Right lobe of liver (tissue), 6 donors: ENCODE results near the gene FRY. TPM values are rescaled to one million over a fixed set of nuclear protein-coding genes. Genes with fewer than 3 reads are reported as not detected.

Source experiments
- ATAC-seq, 4 donors: fragments of 200-7000 bp; cut with Tn5 transposase; one replicate each; pipeline ENCODE4 v1.9.1; 2020; ENCODE audit warnings: mild to moderate bottlenecking in 4 of 4, moderate library complexity in 4 of 4
- DNase-seq, 3 donors: peaks; one replicate each; pipeline ENCODE4 v3.0.0-alpha.2; 2020
- H3K27ac ChIP-seq, 3 donors: fragments of 200-600 bp; one replicate each; pipeline ENCODE4 v1.8.0; 2022
- H3K27me3 ChIP-seq, 2 donors: fragments of 200-600 bp; one replicate each; pipeline ENCODE4 v1.8.0; 2022
- H3K36me3 ChIP-seq, 4 donors: fragments of 200-600 bp; sonication (generic) in 1 of 4; one replicate each; pipeline versions ENCODE4 v1.5.1 to v1.8.0; 2017 to 2022; ENCODE audit warnings: control low read depth in 1 of 4
- H3K4me1 ChIP-seq, 4 donors: fragments of 200-600 bp; sonication (generic) in 1 of 4; one replicate each; pipeline versions ENCODE4 v1.5.1 to v1.8.0; 2017 to 2022; ENCODE audit warnings: control low read depth in 1 of 4
- H3K4me3 ChIP-seq, 3 donors: fragments of 200-600 bp; one replicate each; pipeline ENCODE4 v1.8.0; 2022
- H3K9me3 ChIP-seq, 4 donors: fragments of 200-600 bp; sonication (generic) in 1 of 4; one replicate each; pipeline versions ENCODE4 v1.5.1 to v1.8.0; 2017 to 2022; ENCODE audit warnings: control low read depth in 1 of 4
- POLR2A ChIP-seq: fragments of 450-650 bp; IDR thresholded peaks from one replicate; pipeline ENCODE4 v1.6.1; 2017; ENCODE audit warnings: antibody characterized with exemption, mild to moderate bottlenecking
- WGBS: methylation state at CpG from one replicate; pipeline ENCODE4 v1.1.6; 2018; ENCODE audit warnings: low coverage, low lambda C conversion rate; ENCODE audit not compliant: insufficient coverage; ENCODE audit errors: missing lambda C conversion rate; 5-methylcytosine and 5-hydroxymethylcytosine counted together
- intact Hi-C, 2 donors: fragments of 100-400 bp; cut with DNase I; formaldehyde crosslinking; loops; one replicate each; pipeline versions ENCODE4 v1.11.2 to v1.14.1; 2022
- total RNA-seq, 6 experiments: library from RNA; depleted of rRNA in 2 of 6; stranded (reverse); fragments of >200 nt in 2 of 6; fragmentation: NEBNext Ultra II Directional in 3 of 6; extraction: Animal tissue kit (Norgen Biotek cat#: 25700) in 3 of 6; gene quantifications; one replicate each; pipeline versions ENCODE4 v1.1.0 to v1.2.4, GENCODE V29; 2016 to 2023
- TF ChIP-seq, protein P1 (sequence below), 4 donors: fragments of 200-600 bp in 3 of 4; fragments of 450-650 bp in 1 of 4; IDR thresholded peaks; one replicate each; pipeline versions ENCODE4 v1.5.1 to v1.8.0; 2016 to 2022; ENCODE audit warnings: antibody characterized with exemption in 4 of 4, mild to moderate bottlenecking in 2 of 4
- donor health status: DM: no; HTN: yes; CAD: no.
- donor health status: DM: no; HTN: no; CAD: no.
- donor health status: DM: no; HTN: no; CAD: no.
- donor health status: DM: no; HTN: yes; CAD: no.
- donor health status: DM: no; HTN: yes; CAD: no.

The FRY gene
- total RNA-seq, 6 experiments from 2014 or later = 16.1 to 106 (median 35.7) TPM

GRCh38 chr13:32126278-32126677 lies 94.7 kb downstream of the FRY start:
- Histone ChIP-seq H3K9me3 (no peaks in the 10 kb centered on the region), H3K27me3 (no peaks in the 10 kb centered on the region), H3K27ac (no peak overlapping the region), H3K36me3 (no peaks in the 10 kb centered on the region), H3K4me3 (no peak overlapping the region), H3K4me1 (no peaks in the 10 kb centered on the region)
- intact Hi-C loops = no loop called here
- ATAC-seq (peak in 1 of 4 donors; percentile 25), DNase-seq (no peak)
- 77% methylated on average over 3 of the region's 3 CpGs for WGBS
- TF ChIP-seq POLR2A = no peak
- TF ChIP-seq, protein P1, sequence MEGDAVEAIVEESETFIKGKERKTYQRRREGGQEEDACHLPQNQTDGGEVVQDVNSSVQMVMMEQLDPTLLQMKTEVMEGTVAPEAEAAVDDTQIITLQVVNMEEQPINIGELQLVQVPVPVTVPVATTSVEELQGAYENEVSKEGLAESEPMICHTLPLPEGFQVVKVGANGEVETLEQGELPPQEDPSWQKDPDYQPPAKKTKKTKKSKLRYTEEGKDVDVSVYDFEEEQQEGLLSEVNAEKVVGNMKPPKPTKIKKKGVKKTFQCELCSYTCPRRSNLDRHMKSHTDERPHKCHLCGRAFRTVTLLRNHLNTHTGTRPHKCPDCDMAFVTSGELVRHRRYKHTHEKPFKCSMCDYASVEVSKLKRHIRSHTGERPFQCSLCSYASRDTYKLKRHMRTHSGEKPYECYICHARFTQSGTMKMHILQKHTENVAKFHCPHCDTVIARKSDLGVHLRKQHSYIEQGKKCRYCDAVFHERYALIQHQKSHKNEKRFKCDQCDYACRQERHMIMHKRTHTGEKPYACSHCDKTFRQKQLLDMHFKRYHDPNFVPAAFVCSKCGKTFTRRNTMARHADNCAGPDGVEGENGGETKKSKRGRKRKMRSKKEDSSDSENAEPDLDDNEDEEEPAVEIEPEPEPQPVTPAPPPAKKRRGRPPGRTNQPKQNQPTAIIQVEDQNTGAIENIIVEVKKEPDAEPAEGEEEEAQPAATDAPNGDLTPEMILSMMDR (IDR thresholded peaks at IDR 0.05) = no peak

- ATAC-seq = no peak
- TF ChIP-seq POLR2A = no peak
- TF ChIP-seq, protein P1 (IDR thresholded peaks at IDR 0.05) = no peak
- no peak overlapping the region for H3K4me3 ChIP-seq
- H3K9me3 ChIP-seq = no peaks in the 10 kb centered on the region
- H3K27ac ChIP-seq = no peak overlapping the region
- no peaks in the 10 kb centered on the region for H3K36me3 ChIP-seq
- no peaks in the 10 kb centered on the region for H3K4me1 ChIP-seq
- no peaks in the 10 kb centered on the region for H3K27me3 ChIP-seq
- no peak for DNase-seq
- intact Hi-C loops = no loop called here
Observed at GRCh38 chr13:32126756-32127155, 95.2 kb downstream of the FRY start.

DNA sequence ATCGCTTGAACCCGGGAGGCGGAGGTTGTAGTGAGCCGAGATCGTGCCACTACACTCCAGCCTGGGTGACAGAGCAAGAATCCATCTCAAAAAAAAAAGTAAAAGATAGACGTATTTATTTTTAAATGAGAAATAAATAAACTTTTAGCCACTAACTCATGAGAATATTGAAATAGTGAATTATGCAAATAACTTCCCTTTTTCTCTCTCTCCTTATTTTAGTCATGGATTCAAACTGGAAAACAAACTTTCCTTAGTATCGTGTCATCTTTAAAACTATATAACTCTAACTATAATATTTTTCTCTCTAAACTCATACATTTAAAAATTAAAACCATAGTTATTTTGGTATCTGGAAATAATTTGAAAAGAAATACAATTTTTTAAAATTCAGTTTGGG lies 96.1 kb downstream of the FRY start:
- intact Hi-C loops = no loop called here
- Histone ChIP-seq H3K4me3 (no peak overlapping the region), H3K27ac (no peak overlapping the region), H3K9me3 (no peaks in the 10 kb centered on the region), H3K27me3 (no peaks in the 10 kb centered on the region), H3K36me3 (no peaks in the 10 kb centered on the region), H3K4me1 (no peaks in the 10 kb centered on the region)
- DNase-seq = no peak
- WGBS = 89% methylated on average over 7 of the region's 7 CpGs
- no peak for ATAC-seq
- no peak for TF ChIP-seq POLR2A
- TF ChIP-seq, protein P1 (IDR thresholded peaks at IDR 0.05) = no peak

GRCh38 chr13:32134241-32135055 lies 102.9 kb downstream of the FRY start:
- no peak overlapping the region for H3K27ac ChIP-seq
- no peak for DNase-seq
- 71% methylated on average over 5 of the region's 5 CpGs for WGBS

More at GRCh38 chr13:32134241-32135055, 102.9 kb downstream of the FRY start:
- Histone ChIP-seq H3K4me1 (no peaks in the 10 kb centered on the region), H3K4me3 (no peak overlapping the region), H3K9me3 (no peaks in the 10 kb centered on the region), H3K36me3 (no peaks in the 10 kb centered on the region), H3K27me3 (no peaks in the 10 kb centered on the region)
- intact Hi-C loops = no loop called here
- TF ChIP-seq POLR2A = no peak
- TF ChIP-seq, protein P1 (IDR thresholded peaks at IDR 0.05) = no peak
- ATAC-seq = no peak
